CD4-positive, alpha-beta T cell treated with Interferon gamma for 1 hour (primary cell): ENCODE results near the gene GLT1D1.

Experiments used
- DNase-seq: peaks from one replicate; pipeline ENCODE4 v3.0.0-alpha.2; 2020

The GLT1D1 gene

DNA sequence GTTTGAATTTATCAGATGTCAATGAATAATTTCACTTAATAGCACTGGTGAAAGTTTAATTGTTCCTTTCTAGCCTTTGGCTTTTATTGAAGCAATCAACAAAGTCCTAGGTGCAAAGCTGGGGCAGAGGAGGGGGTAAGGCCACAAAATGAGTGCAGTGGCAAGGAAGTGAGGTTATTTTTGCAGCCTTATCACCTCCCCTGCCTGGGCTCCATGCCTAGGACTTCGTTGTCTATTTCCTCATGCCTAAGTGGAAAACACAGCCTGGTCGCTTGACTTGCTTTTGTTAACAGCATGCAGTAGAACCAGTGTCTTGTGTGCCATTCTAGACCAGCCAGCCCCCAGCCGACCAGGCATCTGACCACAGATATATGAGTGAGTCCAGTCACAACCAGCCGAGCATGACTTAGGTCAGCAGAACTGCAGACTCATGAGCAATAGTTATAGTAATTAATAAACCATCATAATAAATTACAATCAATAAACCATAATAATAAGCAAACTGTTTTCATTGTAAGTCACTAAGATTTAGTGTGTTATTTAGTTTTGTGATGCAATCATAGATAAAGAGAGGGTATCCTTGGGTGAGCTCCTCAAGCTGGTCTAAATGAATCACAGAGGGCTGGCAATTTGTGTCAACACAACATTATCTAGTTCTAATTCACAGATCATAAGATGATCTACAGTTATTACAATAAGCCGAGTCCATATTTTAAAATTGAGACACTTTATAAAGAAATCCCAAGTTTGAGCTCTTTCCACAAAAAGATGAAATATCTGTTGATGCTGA lies 156.8 kb downstream of the GLT1D1 start:
- DNase-seq: no peak

DNA sequence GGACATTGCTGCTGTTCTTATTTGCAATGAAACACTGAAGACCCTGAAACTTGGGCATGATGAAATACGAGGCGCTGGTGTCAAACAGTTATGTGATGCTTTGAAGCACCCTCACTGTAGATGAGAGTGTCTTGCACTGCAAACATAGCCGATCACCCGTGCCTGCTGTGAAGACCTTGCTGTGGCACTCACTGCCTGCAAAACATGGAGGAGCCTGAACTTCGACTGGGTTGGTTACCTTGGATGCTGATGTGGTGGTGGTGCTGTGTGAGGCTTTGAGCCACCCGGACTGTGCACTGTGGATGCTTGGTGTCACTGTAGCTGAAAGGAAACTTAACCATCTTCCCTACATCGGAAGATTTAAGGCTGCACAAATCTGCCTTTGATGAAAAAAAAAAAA lies 162.9 kb downstream of the GLT1D1 start:
- DNase-seq: no peak

DNA sequence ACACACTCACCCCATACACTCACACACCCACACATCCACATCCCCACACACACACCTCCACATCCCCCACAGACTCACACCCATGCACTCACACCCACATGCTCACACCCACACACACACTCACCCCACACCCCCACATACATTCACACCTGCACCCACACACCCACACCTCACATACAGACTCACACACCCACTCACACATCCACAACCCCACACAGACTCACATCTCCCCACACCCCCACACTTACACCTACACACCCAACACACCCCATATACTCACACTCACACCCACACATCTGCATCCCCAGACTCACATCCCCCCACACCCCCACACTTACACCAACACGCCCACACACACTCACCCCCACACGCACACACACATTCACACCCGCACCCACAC lies 171.8 kb downstream of the GLT1D1 start:
- no peak for DNase-seq

DNA sequence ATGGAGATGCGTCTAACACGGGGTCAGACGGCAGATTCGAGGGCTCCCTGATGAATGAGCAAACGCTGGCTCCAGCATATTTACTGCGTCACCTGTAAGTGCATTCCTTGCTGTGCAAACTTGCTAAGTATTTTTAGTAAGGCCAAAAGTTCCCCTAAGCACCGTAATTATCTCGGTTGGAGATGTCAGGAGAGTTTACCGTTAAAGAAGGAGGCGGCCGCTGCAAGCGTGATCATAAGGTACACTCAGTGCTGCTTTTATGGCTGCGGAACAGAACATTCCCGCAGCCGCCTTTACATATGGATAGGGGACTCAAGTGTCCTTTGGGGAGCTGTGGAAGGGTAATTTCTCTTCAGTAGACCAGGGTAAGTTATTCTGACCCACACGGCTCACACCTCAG lies 175.6 kb downstream of the GLT1D1 start:
- DNase-seq: no peak
